ENCODE measurements around the gene OXER1. TPM values are rescaled to one million over a fixed set of nuclear protein-coding genes. Genes with fewer than 3 reads are reported as not detected.
"Not testable (repeated sequence)": the region's sequence is repeated elsewhere in the genome, so short reads cannot be mapped to it uniquely, and the experiment has no call there.

OXER1 gene
- total RNA-seq, 1 donor from 2014 or later = 29.7 TPM

DNA sequence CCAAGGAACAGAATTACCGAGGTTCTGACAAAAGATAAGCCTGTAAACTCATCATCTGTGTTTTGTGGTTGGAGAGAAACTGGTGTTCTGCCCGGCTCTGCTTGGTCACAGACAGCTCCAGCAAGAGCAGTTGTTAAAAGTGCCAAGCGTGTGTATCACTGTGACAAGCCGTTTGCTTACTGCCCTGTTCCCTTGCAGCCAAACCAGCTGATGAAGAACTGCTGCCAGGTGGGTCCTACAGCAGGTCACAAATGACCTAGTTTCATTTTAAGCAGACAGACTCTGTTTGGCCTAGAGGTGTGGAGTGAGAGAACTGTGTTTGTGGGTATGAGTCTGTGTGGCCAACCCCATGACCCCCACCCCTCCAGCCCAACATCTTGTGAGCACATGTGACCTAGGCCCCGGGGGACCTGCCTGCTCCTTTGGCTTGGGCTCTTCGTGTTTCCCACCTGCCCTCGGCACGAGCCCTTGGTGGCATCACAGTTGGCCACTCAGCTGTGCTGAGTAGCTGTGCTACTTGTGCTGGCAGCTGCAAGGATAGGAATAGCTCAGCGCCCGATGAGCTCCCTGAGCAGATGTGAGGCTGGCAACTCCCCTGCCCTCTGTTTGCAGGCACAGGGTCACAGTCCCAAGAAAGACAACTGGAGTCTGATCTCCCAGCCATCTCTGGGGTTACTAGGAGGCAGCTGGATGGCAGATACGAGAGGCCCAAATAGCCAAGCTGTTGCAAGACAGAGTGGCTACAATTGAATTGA is 9.7 kb downstream of the OXER1 start:
- DNase-seq (ENCODE audit: low spot score) = peak; percentile 75
- peak; percentile 89 for ATAC-seq

DNA sequence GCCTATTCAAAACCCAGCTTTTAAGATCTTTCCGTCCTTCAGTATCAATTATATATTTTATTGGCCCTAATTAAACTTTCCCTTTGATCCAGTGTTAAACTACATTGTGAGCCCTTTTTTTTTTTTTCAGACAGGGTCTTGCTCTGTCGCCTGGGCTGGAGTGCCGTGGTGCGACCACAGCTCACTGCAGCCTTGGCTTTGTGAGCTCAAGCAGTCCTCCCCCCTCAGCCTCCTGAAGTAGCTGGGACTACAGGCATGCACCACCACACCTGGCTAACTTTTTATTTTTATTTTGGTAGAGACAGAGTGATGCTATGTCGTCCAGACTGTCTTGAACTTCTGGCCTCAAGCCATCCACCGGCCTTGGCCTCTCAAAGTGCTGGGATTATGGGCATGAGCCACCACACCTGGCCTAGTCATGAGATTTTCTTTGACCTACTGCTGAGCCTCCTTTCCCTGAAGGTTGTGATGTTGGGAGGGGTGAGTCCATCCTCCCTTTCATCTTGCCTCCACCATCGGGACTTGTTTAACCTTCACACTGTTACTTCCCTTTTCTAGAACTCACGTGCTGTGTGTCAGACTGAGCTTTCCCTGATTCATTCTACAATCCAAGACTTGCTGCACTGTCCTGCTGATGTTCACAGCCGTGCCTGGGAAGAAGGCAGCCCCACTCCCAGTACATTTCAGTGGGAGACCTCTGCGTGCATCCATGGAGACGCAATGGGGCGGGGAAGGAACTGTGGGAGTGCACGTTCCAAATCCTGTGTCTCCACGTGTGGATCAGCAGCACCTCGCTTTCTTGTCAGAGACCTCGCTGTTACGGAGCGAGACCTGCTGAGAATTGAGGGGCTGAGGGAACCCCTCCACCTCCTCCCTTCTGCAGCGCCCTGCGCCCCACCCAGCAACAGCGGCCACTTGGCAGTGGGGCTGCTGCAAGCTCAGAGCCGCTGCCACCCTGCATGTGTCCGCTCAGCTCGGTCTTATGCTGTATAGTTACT is 10.8 kb downstream of the OXER1 start:
- ATAC-seq = no peak
- DNase-seq (ENCODE audit: low spot score) = no peak

DNA sequence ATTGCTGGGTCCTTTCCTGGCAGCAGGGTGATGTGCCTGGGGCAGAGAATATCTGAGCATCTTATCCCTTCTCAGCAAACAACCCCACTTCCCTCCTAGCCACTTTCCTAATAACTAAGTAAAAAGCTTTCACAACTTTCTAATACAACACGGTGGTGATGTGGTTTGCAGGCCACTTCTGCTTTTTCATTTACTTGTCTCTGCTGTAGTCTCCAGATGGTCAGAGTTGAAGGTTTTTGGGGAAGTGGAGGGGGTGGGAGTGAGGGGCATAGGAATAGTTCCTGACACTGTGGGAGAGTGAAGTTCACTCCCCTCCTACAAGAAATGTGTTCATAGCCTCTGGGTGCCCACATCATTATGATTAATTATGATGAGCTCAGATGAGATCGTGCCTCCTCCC is 11.6 kb downstream of the OXER1 start:
- DNase-seq (ENCODE audit: low spot score) (no peak), ATAC-seq (no peak)

DNA sequence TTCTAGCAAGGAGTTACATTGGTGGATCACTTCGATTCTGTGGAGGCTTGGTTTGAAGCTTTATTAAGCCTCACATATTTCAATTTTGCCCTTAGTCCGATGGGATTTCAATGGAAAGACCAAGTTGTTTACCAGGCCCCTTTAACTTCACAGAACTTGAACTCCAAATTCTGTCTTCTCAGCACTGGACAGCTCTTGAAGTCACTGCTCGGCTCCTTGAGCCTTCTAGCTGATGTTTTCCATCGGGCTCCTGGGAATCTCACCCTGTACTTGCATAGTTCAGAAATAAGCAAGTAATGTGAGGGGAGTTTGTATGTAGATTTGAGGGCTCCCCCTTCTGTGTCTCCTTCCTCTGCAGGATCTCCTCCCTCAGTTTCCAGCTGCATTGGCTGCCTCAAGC is 15.1 kb downstream of the OXER1 start:
- no peak for ATAC-seq

DNA sequence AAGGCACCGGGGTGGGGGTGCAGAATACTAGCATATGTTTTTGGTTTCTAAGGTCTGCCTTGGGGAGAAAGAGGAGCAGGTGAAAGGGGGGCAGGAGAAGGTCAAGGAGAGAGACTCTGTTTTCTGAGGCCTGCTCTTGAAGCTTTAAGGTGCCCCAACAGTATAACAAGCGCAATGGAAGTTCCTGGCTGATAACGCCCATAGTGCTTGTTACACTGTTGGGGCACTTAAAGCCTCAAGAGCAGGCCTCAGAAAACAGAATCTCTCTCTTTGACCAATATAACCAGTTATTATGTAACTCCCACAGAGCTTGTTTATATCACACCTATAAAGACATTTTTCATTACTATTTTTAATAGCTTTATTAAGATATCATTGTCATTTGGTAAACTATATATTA is 16.5 kb downstream of the OXER1 start:
- ATAC-seq = no peak
- no peak for DNase-seq (ENCODE audit: low spot score)

More for the DNA sequence above, 15.1 kb downstream of the OXER1 start:
- no peak for DNase-seq (ENCODE audit: low spot score)

DNA sequence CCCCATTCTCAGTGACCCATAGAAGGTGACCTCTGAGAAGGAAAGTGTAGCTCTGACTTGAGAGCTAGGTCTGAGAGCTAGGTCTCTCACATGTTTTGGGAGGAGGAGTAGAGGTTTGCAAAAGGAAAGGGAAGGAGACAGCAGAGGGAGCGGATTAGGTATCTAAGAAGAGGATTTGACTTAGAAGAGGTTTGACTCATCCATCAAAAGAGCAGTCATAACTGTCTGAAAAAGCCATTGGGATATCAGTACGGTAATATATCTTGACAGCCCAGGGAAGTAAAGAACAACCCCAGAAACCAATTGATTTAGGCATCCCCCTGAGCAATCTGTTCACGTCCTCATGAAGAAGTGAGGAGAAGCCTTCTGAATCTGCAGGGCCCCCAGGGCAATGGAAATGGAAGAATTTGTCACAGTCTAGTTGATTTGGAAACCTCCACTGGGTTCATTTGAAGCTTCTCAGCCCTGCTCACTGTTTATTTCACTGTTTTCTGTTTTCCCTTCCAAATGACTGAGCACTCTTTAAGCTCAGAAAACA is 19.3 kb downstream of the OXER1 start:
- DNase-seq (ENCODE audit: low spot score) (no peak), ATAC-seq (no peak)

DNA sequence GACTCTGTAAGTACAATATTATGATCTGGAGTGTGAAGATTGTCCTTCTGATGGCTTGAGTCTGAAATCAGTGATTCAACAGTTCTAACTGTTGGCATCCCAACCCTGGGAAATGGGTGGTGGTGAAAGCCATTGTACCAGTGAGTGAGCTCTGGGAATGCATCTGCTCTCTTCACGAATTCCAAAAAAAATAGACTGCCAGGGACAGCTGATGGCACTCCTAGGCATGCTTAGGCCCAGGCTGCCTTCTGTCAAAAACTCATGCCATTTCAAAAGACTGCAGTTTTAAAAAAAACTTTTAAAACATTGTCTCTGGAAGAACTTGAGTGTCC is 20.3 kb downstream of the OXER1 start:
- no peak for DNase-seq (ENCODE audit: low spot score)
- no peak for ATAC-seq

DNA sequence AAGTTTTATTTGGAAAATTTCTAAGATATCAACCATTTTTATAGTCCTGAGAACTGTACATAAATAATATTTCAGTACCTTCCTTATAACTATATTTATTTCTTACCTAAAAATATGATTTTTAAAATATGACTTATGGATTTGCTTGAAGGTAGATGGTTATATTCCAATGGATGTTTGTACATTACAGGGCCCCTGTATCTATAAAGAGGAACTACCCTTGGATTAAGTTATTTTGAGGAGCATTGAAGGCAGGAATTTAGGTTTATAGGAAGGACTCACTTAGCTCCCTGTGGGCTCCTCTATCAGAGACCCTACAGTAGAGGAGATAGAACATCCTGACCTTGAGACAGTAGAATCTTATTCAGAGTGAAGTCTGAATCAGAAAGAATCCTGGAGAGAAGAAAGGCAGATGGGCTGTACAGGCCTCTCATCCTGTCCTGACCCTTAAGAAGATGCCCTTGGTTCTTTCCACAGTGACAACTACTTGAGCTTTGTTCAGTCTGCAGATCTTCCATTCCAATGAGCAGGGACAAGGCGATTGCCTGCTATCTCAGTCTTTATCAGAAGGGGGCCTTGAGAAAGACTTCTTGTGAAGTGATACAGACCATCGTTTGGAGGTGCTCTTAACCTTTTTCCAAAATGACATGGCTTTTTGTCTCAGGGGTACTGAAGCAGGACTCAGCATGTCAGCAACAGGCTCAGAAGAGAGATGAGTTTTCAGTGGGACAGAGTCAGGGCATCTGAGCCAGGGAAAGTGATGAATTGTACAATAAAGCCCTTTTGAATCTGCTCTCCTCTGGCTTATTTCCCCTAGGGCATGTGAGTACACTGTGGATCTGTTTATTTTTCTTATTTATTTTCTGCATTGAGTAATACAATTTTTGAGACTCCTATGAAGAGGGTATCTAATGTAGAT is 20.9 kb downstream of the OXER1 start:
- no peak for DNase-seq (ENCODE audit: low spot score)
- ATAC-seq = no peak

DNA sequence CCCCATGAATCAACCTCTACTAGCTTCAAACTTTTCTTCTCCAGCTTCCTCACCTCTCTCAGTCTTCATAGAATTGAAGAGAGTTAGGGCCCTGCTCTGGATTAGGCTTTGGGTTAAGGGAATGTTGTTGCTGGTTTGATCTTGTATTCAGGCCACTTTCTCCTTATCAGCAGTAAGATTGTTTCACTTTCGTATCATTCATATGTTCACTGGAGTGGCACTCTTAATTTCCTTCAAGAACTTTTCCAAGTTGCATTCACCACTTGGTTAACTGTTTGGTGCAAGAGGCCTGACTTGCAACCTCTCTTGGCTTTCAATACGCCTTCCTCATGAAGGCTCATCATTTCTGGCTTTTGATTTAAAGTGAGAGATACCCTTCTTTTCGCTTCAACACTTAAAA is 22.8 kb downstream of the OXER1 start:
- ATAC-seq = no peak
- DNase-seq (ENCODE audit: low spot score) = no peak

DNA sequence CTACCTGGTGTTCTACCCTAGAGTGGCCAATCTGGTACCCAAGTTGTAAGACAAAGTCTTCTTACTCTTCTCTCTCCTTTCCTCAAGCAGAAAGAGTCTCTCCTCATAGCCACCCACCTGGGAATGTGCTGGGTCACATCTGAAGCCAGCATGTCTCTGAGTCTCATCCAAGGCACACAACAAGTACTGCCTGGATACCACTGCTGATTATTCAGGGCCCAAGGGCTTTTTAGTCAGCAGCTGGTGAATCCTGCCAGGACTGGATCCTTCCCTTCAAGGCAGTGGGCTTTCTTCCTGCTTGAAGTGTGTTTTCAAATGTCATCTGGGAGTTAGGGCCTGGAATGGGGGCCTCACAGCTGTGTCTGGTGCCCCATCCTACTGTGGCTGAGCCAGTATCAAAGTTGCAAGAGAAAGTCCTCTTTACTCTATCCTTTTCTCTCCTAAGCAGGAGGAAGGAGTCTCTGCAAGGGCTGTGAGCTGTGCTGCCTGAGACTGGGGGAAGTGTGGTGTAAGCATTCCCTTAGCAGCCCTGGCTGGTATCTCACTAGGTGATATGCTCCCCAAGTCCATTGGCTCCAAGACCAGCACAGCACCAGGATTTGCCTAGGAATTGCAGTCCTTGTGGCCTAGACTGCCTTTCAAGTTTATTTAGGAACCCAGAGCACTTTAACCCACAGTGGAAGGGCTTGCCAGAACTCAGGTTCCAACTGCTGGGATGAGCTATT is 27.2 kb downstream of the OXER1 start:
- DNase-seq (ENCODE audit: low spot score) (no peak), ATAC-seq (no peak)

DNA sequence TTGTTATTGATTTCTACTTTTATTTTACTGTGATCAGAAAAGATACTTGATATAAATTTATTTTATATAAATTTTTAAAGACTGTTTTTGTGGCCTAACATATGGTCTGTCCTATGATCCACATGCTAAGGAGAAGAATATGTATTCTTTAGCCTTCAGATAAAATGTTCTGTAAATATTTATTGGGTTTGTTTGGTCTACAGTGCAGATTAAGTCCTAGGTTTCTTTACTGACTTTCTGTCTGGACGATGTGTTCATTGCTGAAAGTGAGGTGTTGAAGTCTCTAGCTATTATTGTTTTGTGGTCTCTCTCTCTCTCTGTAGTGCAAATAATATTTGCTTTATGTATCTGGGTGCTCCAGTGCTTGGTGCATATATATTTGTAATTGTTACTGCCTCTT is 30.1 kb downstream of the OXER1 start:
- DNase-seq (ENCODE audit: low spot score) (no peak), ATAC-seq (no peak)

DNA sequence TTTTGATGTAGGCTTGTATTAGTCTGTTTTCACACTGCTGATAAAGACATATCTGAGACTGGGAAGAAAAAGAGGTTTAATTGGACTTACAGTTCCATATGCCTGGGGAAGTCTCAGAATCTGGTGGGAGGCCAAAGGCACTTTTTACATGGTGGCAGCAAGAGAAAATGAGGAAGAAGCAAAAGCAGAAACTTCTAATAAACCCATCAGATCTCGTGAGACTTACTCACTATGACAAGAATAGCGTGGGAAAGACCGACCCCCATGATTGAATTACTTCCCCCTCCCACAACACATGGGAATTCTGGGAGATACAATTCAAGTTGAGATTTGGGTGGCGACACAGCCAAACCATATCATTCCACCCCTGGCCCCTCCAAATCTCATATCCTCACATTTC is 32.6 kb downstream of the OXER1 start:
- ATAC-seq; DNase-seq (ENCODE audit: low spot score): not testable (repeated sequence)

DNA sequence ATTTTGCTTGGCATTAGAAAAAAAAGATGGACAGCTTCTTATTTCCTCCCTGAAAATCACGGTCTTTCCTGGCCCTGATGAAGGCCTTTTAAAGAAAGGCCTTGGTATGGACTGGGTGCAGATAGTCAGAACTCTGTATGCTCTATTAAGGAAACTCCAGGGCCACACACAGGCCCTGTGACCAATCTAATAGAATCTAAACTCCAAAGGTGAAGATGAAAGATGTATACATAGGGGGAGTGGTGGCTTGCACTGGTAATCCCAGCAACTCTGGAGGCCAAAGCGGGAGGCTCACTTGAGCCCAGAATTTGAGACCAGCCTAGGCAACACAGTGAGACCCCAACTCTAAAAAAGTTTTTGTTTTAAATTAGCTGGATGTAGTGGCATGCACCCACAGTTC is 37.3 kb downstream of the OXER1 start:
- ATAC-seq (no peak), DNase-seq (ENCODE audit: low spot score) (no peak)

DNA sequence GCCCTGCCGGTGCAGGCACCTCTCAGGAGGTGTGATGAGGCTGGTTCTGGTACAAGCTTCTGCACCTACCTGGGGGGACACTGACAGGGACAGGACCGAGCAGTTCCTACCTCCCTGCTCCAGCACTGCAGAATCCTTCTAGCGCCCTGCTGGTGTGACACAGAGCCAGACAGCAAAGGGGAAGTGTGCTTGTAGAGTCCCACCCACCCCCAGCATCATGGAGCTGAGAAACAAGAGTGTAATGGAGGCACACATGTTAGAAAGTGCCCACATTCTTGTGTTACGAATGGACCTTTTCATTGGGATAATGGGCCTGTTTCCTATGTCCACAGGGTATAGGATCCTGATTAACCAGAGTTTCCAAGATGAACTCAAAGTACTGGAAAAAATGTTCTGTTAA is 38.3 kb downstream of the OXER1 start:
- ATAC-seq (peak; percentile 18), DNase-seq (ENCODE audit: low spot score) (no peak)

DNA sequence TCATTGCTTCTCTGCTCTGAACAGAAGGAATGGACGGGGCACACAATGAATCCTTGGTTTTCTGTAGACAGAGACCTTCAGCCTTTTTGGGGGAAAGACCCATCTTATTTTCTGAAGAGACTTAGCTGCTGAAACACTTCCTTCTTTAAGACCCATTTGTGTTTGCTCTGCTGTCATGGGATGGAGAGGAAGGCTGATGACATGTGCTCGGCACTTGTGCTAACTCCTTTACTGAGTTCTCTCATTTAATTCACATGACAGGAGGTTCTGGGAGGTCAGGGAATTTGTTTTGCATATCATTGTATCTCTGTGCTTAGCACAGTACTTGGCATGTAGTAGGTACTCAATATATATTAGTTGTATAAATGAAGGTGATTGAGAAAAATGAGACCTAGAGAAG is 39.0 kb downstream of the OXER1 start:
- no peak for ATAC-seq
- no peak for DNase-seq (ENCODE audit: low spot score)

DNA sequence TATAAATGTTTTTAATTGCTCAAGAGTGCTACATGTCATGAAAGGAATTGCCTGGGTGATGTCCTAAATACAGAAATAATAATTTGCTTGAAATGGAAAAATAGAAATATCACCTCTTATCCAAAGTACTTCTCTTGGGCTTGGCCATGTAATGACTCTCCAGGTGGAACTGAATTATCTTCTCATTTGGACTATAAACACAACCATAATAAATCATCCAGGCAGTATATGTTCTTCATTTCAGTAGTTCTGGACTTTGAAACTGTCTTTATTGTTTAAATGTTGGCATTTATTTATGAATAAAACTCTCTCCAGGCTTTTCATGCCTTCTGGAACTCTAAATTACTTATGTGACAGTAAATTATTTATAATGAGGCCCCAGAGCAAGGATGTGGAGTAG is 40.5 kb downstream of the OXER1 start:
- DNase-seq (ENCODE audit: low spot score) = no peak
- ATAC-seq = no peak

DNA sequence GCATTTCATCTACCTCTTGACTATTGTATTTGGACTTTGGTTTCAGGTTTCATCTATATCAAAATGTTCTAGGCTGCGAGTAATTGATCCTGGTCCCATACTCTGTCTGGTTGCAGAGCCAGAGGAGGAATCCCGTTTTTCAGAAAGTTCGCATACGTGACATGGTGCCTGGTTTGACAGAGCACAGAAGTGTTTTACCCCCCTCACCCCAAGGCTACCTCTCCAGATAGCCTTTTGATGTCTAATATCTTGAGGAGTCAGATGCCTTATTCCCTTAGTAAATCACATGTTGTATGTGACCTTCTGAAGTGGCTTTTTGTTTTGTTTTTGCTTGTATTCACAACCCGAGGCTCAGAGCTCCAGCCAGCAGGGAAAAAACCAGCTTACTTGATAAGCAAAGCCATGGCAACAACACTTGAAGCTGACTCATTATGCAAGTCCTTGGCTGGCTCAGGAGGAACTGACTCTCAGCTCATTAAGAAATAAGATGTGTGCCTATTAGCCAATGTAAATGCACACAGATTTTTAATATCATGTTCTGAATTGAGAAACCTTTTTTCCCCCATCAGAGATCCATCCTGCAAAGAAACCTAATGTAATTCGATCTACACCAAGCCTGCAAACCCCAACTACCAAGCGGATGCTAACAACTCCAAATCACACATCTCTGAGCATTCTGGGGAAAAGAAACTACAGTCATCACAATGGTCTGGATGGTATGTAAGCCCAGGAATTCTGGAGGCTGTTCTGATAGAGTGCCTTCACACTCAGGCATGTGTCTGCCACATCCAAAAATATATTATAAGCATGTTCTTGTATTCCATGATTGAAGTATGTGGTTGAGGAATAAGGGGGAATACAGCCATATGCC is 41.4 kb downstream of the OXER1 start:
- DNase-seq (ENCODE audit: low spot score) (no peak), ATAC-seq (no peak)

DNA sequence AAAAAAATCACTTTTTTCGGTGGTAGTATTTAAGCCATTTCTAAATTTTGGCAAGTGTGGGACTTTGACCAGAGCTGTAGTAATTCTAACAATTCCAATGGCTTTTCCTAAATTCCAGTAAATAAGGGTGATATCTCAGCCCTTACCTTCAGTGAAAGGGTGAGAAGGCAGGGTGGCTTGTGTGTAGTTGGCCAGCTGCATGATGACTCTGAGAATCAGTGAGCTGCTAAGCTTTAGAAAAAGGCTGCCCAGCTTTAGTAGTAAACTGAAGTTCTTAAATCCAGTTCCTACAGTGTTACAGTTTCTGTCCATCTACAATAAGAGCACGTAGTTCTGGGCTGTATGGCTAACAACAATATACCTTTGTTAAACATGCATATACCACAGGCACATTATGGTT is 42.0 kb downstream of the OXER1 start:
- ATAC-seq (no peak), DNase-seq (ENCODE audit: low spot score) (no peak)

DNA sequence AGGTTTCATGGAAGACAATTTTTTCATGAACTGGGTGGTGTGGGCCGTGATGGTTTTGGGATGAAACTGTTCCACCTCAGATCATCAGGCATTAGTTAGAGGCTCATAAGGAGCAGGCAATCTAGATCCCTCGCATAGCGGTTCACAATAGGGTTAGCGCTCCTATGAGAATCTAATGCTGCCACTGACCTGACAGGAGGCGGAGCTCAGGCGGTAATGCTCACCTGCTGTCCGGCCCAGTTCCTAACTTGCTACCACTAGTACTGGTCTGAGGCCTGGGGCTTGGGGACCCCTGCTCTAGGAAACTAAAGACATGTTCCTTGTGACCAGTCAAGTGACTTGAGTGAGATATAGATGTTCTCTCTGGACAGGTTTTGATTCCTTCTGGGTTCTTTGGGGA is 49.2 kb downstream of the OXER1 start:
- no peak for ATAC-seq
- no peak for DNase-seq (ENCODE audit: low spot score)

Measured in left lobe of liver (tissue), 2 donors.